Endodermal cell (in vitro differentiated cells): ENCODE data around the gene THADA. TPM values are rescaled to one million over a fixed set of nuclear protein-coding genes. Genes with fewer than 3 reads are reported as not detected.

Source experiments
- DNase-seq: peaks from one replicate; pipeline ENCODE4 v3.0.0-alpha.2; 2017
- H3K27ac ChIP-seq: 2 replicates; pipeline ENCODE4 v1.5.1; 2013; ENCODE audit warnings: mild to moderate bottlenecking, low read depth, low read length, moderate library complexity
- H3K27me3 ChIP-seq: 2 replicates; pipeline ENCODE4 v1.6.1; 2013; ENCODE audit warnings: mild to moderate bottlenecking, low read length, moderate library complexity; ENCODE audit not compliant: insufficient read depth, control insufficient read depth, poor library complexity, severe bottlenecking
- H3K36me3 ChIP-seq: 2 replicates; pipeline ENCODE4 v1.7.0; 2013; ENCODE audit warnings: mild to moderate bottlenecking, low read length, moderate library complexity; ENCODE audit not compliant: control insufficient read depth, insufficient read depth
- H3K4me1 ChIP-seq: one replicate; pipeline ENCODE4 v1.7.0; 2013; ENCODE audit warnings: low read length; ENCODE audit not compliant: control insufficient read depth, insufficient read depth
- H3K4me3 ChIP-seq: 2 replicates; pipeline ENCODE4 v1.5.1; 2013; ENCODE audit warnings: mild to moderate bottlenecking, low read length, moderate library complexity
- H3K9ac ChIP-seq: 2 replicates; pipeline ENCODE4 v1.6.1; 2013; ENCODE audit warnings: mild to moderate bottlenecking, low read length, moderate library complexity; ENCODE audit not compliant: poor library complexity, severe bottlenecking; ENCODE audit errors: extremely low read depth
- H3K9me3 ChIP-seq: 2 replicates; pipeline ENCODE4 v1.6.1; 2013; ENCODE audit warnings: mild to moderate bottlenecking, low read length, moderate library complexity; ENCODE audit not compliant: control insufficient read depth
- H3K27ac Mint-ChIP-seq: 2 replicates; pipeline ENCODE4 v1.8.0; 2020; ENCODE audit warnings: mixed read lengths
- H3K27me3 Mint-ChIP-seq: 2 replicates; pipeline ENCODE4 v1.8.0; 2021; ENCODE audit warnings: mild to moderate bottlenecking, mixed read lengths; ENCODE audit not compliant: insufficient read depth
- H3K36me3 Mint-ChIP-seq: 2 replicates; pipeline ENCODE4 v1.8.0; 2020; ENCODE audit warnings: low read depth, mixed read lengths
- H3K4me1 Mint-ChIP-seq: 2 replicates; pipeline ENCODE4 v1.8.0; 2020; ENCODE audit warnings: mixed read lengths
- H3K4me3 Mint-ChIP-seq: 2 replicates; pipeline ENCODE4 v1.8.0; 2020; ENCODE audit warnings: mild to moderate bottlenecking, moderate library complexity, mixed read lengths
- H3K9me3 Mint-ChIP-seq: 2 replicates; pipeline ENCODE4 v1.8.0; 2020; ENCODE audit warnings: mild to moderate bottlenecking, mixed read lengths
- CTCF ChIP-seq: fragments of 200-600 bp; sonication (generic); conservative IDR thresholded peaks from 2 replicates; pipeline ENCODE4 v1.5.0; 2021; ENCODE audit warnings: antibody characterized with exemption, mild to moderate bottlenecking
- WGBS, 2 experiments: methylation state at CpG; one replicate each; pipeline versions ENCODE4 v1.1.5 to v1.1.7; 2013; ENCODE audit warnings: missing lambda C conversion rate in 2 of 2, mixed read lengths in 1 of 2; ENCODE audit not compliant: insufficient coverage in 1 of 2, insufficient read length in 1 of 2; 5-methylcytosine and 5-hydroxymethylcytosine counted together
- total RNA-seq, 2 donors: library from RNA; stranded (reverse); fragmentation: NEBNext Ultra II Directional in 1 of 2; extraction: Animal tissue kit (Norgen Biotek cat#: 25700) in 1 of 2; gene quantifications; 2 replicates in 1 of 2; 3 replicates in 1 of 2; pipeline ENCODE4 v1.2.1, GENCODE V29; 2021

Gene THADA
- total RNA-seq, 2 donors from 2014 or later: 32.8 to 35.0 TPM

GRCh38 chr2:43418680-43419079 lies 177.2 kb downstream of the THADA start:
- Mint-ChIP-seq H3K4me1 (peaks cover 31% of the 10 kb centered on the region), H3K27ac (no peak overlapping the region), H3K4me3 (no peak overlapping the region), H3K36me3 (no peaks in the 10 kb centered on the region), H3K9me3 (no peaks in the 10 kb centered on the region), H3K27me3 (no peaks in the 10 kb centered on the region)
- Histone ChIP-seq H3K4me1 (no peaks in the 10 kb centered on the region), H3K9ac (no peak overlapping the region), H3K4me3 (no peak overlapping the region), H3K9me3 (no peaks in the 10 kb centered on the region), H3K36me3 (no peaks in the 10 kb centered on the region), H3K27ac (no peak overlapping the region), H3K27me3 (no peaks in the 10 kb centered on the region)
- no peak for DNase-seq
- no peak for TF ChIP-seq CTCF
- 92 to 96% methylated on average over 2 to 3 of the region's 3 CpGs for WGBS, 2 experiments

GRCh38 chr2:43417300-43417699 lies 178.5 kb downstream of the THADA start:
- Mint-ChIP-seq H3K27me3 (no peaks in the 10 kb centered on the region), H3K4me3 (no peak overlapping the region), H3K36me3 (no peaks in the 10 kb centered on the region), H3K27ac (no peak overlapping the region), H3K4me1 (peaks cover 31% of the 10 kb centered on the region), H3K9me3 (no peaks in the 10 kb centered on the region)
- Histone ChIP-seq H3K9ac (no peak overlapping the region), H3K27ac (no peak overlapping the region), H3K27me3 (no peaks in the 10 kb centered on the region), H3K4me1 (no peaks in the 10 kb centered on the region), H3K4me3 (no peak overlapping the region), H3K36me3 (no peaks in the 10 kb centered on the region), H3K9me3 (no peaks in the 10 kb centered on the region)
- WGBS, 2 experiments: 92 to 100% methylated on average over 1 of the region's 1 CpG
- no peak for TF ChIP-seq CTCF
- no peak for DNase-seq

GRCh38 chr2:43415592-43415991 lies 180.2 kb downstream of the THADA start:
- Histone ChIP-seq H3K36me3 (no peaks in the 10 kb centered on the region), H3K9me3 (peaks cover under 1% of the 10 kb centered on the region), H3K27me3 (no peaks in the 10 kb centered on the region), H3K9ac (no peak overlapping the region), H3K4me1 (no peaks in the 10 kb centered on the region), H3K27ac (no peak overlapping the region), H3K4me3 (no peak overlapping the region)
- DNase-seq: no peak
- H3K9me3 Mint-ChIP-seq: no peaks in the 10 kb centered on the region
- no peak for TF ChIP-seq CTCF
- no peak overlapping the region for H3K4me3 Mint-ChIP-seq
- H3K27ac Mint-ChIP-seq: no peak overlapping the region
- 71 to 80% methylated on average over 7 of the region's 7 CpGs for WGBS, 2 experiments
- H3K4me1 Mint-ChIP-seq: peaks cover 22% of the 10 kb centered on the region
- H3K27me3 Mint-ChIP-seq: no peaks in the 10 kb centered on the region
- H3K36me3 Mint-ChIP-seq: no peaks in the 10 kb centered on the region
